ENCODE data around the gene TCTN3.

- TF ChIP-seq CTCF (IDR thresholded peaks at IDR 0.05; ENCODE audit: extremely low read depth in 1 of 2, insufficient read depth in 1 of 2, low read depth in 1 of 2, low read length in 2 of 2) (no peak), POLR2AphosphoS5 (IDR thresholded peaks at IDR 0.05; ENCODE audit: insufficient read depth, low read depth, low read length) (no peak), FOS (IDR thresholded peaks at IDR 0.05; ENCODE audit: borderline replicate concordance, insufficient read depth, low read length) (no peak), EZH2 (IDR thresholded peaks at IDR 0.05; ENCODE audit: borderline replicate concordance, low read depth, low read length, severe bottlenecking) (no peak), MYC (IDR thresholded peaks at IDR 0.05; ENCODE audit: low read depth, low read length) (no peak), MAX (IDR thresholded peaks at IDR 0.05; ENCODE audit: insufficient read depth, insufficient read length) (no peak), JUN (IDR thresholded peaks at IDR 0.05; ENCODE audit: borderline replicate concordance, insufficient read depth, insufficient read length, low read depth) (no peak)
These were observed 9.8 kb downstream of the TCTN3 start for GRCh38 chr10:95683966-95684365.
